Choroid plexus epithelial cell (primary cell): Measurements from ENCODE around the gene SYTL3.
A peak's percentile ranks its signal among the peaks of the same experiment; 100 is the strongest.

Source experiments
- DNase-seq: peaks from one replicate; pipeline ENCODE4 v3.0.0-alpha.2; 2010; ENCODE audit warnings: low read depth
- H3K4me3 ChIP-seq: 2 replicates; pipeline ENCODE4 v1.5.1; 2011; ENCODE audit warnings: low read depth, mild to moderate bottlenecking, control low read depth, low read length, moderate library complexity
- TF ChIP-seq, protein P1 (sequence below): conservative IDR thresholded peaks from 2 replicates; pipeline ENCODE4 v1.5.1; 2011; ENCODE audit warnings: low read depth, mild to moderate bottlenecking, control low read depth, inconsistent platforms, low read length, moderate library complexity

Gene SYTL3

DNA sequence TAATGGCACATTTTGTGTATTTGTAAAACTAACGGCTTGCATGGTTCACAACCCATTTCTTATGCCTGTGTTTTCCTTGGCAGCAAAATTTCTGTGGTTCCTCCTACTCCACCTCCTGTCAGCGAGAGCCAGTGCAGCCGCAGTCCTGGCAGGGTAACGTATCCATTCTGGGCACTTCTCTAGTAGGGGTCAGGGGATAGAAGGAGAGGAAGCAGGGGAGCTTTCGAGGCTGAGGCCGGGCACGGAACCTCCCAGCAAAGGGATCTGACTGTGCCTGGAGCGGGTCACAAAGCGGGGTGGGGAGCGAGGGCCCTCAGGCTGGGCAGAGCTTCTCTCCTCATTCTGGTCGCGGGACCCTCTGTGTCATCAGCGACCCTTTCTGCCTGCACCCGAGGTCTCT lies 58.4 kb downstream of the SYTL3 start:
- peak; percentile 80 for DNase-seq
- H3K4me3 ChIP-seq, result no peak overlapping the region
- TF ChIP-seq, protein P1, sequence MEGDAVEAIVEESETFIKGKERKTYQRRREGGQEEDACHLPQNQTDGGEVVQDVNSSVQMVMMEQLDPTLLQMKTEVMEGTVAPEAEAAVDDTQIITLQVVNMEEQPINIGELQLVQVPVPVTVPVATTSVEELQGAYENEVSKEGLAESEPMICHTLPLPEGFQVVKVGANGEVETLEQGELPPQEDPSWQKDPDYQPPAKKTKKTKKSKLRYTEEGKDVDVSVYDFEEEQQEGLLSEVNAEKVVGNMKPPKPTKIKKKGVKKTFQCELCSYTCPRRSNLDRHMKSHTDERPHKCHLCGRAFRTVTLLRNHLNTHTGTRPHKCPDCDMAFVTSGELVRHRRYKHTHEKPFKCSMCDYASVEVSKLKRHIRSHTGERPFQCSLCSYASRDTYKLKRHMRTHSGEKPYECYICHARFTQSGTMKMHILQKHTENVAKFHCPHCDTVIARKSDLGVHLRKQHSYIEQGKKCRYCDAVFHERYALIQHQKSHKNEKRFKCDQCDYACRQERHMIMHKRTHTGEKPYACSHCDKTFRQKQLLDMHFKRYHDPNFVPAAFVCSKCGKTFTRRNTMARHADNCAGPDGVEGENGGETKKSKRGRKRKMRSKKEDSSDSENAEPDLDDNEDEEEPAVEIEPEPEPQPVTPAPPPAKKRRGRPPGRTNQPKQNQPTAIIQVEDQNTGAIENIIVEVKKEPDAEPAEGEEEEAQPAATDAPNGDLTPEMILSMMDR, result peak; percentile 43

DNA sequence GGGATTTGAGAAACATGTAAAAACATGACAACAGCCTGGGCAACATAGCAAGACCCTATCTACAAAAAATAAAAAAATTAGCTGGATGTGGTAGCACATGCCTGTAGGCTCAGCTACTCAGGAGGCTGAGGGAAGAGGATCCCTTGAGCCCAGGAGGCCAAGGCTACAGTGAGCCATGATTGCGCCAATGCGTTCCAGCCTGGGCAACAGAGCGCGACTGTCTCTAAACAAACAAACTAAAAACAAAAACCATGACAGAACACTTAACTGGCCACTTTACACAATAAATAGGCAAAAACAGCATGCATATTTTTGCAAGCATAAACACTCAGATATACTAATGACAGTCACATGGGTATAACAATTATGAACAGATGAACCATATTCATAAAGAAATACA lies 60.0 kb downstream of the SYTL3 start:
- TF ChIP-seq, protein P1, result no peak
- no peak for DNase-seq
- no peak overlapping the region for H3K4me3 ChIP-seq

DNA sequence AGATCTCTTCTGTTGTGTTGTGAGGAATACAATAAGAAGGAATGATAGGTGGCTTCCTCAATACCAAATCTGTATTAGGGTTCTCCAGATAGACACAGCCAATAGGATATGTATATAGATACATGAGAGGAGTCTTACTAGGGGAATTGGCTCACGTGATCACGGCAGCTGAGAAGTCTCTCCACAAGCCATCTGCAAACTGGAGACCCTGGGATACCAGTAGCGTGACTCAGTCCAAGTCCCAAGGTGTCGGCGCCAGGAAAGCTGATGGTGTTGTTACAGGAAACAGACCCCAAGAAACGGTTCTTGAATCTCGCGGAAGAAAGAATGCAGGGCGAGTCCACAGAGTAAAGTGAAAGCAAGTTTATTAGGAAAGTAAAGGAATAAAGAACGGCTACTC lies 61.4 kb downstream of the SYTL3 start:
- H3K4me3 ChIP-seq, result no peak overlapping the region
- TF ChIP-seq, protein P1, result no peak
- DNase-seq, result no peak

DNA sequence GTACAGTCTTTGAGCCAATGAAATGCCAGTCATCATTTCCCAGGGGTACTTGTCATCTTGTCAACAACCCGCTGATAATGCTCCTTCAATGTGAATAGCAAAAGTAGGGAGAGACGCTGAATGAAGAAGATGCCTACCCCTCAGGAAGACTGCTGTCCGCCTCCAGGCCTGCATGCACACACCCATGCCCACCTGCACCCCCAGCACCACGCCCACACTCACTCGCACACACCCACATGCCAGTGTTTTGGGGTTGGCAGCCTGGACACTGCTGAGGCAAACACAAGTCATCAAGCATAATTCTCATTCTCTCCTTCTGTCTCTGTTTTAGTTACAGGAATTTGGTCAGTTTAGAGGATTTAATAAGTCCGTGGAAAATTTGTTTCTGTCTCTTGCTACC lies 63.6 kb downstream of the SYTL3 start:
- H3K4me3 ChIP-seq, result no peak overlapping the region
- TF ChIP-seq, protein P1, result no peak
- no peak for DNase-seq

DNA sequence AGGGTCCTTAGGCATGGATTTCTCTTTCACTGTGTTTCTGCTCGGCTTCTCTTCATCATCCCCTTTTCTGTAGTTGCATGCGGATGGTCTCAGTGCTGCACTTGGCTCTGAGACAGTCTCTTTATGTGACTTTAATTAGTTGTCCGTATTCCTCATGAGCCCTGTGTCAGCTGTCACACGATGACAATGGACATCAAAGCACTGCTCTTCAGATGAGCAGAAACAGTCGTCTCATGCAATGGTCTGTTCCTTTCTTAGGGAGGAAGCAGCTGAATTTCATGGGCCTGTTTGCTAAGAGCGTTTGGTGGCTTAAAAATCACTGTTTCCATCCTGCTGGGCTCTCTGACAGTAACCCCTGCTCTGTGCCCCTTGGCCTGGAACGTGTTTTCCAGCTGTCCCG lies 64.9 kb downstream of the SYTL3 start:
- H3K4me3 ChIP-seq, result no peak overlapping the region
- TF ChIP-seq, protein P1, result no peak
- DNase-seq, result no peak

DNA sequence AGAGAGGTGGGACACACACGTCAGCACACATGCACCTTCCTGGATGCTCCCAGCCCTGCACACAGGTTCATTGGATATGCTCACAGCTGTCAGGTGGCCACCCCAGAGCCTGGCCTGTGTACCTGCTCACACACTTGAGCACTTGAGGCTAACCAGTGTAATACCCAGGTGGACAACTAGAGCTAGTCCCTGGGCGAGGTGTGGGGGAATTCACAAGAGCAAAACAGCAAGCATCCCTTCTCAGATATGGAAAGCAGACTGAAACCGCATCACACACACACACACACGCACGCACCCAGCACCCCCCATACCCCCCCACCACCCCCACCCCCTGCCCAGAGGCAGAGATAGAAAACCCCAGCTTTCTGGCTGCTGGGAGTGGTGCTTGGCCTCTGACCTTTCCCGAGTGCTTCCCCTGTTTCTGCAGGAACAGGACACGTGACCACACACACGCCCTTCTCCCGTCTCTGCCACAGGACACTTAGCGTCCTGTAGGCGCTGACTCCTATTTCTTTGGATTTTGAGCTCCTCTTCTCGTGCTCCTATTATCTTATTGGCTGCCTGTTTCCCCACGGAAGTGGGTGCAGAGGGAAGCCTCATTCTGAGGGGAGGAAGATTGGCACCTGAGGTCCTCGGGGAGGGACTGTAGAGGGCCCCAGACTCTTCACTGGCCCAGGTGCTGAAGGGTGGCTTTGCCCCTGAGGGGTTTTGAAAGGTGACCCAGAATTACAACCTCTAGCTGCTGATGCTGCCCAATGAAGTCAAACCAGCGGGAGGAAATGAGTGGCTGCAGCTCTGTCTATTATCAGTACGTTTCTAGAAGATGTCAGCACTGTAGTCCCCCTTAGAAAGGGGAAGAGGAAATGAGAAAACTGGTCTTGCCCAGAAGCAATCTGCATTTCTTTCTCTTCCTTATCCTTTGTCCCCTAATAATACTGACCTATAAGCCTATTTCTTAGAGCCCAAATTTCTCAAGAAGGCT lies 65.8 kb downstream of the SYTL3 start:
- TF ChIP-seq, protein P1, result no peak
- DNase-seq, result no peak
- H3K4me3 ChIP-seq, result no peak overlapping the region
